Measurements from ENCODE around the gene SLC22A5.

Gene SLC22A5

DNA sequence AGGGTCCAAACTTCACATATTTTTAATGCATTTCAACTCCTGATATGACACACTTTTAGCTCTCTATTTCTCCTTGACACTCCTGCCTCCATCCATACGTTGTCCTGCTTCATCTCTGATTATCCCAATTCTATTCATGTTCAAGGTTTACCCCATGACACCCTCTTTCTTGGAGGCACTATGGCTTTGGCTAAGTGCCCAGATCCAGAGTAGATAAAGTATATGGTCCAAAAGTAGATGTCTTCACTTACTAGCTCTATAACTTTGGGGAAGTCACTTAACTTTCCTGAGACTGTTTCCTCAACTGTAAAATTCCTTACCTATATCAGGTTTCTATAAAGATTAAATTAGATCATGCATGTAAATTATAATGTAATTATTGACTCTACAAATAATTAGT is 36.1 kb downstream of the SLC22A5 start:
- WGBS, result 82% methylated on average over 1 of the region's 1 CpG
- Histone ChIP-seq H3K4ac (ENCODE audit: low read depth in 1 of 2, low read length in 2 of 2) (no peak overlapping the region), H3K79me1 (replicated peaks; ENCODE audit: low read length, poor library complexity, severe bottlenecking) (peaks cover 4% of the 10 kb centered on the region), H3K23ac (ENCODE audit: low read length in 2 of 2) (no peak overlapping the region), H2AFZ (ENCODE audit: low read depth, low read length) (no peak overlapping the region), H3K14ac (ENCODE audit: low read length in 2 of 2) (no peak overlapping the region), H2BK15ac (ENCODE audit: low read depth, poor library complexity, severe bottlenecking) (no peak overlapping the region), H2BK12ac (ENCODE audit: low read length in 2 of 2) (no peak overlapping the region), H2AK5ac (ENCODE audit: low read length, severe bottlenecking) (no peak overlapping the region), H3K4me3 (ENCODE audit: insufficient read depth in 1 of 2, low read depth in 1 of 2, low read length in 2 of 2) (no peak overlapping the region), H2BK5ac (ENCODE audit: low read depth, low read length, poor library complexity, severe bottlenecking) (no peak overlapping the region), H3K27ac (ENCODE audit: low read length, poor library complexity, severe bottlenecking) (no peak overlapping the region), H3K9ac (ENCODE audit: low read length) (no peak overlapping the region), H3K4me1 (ENCODE audit: control insufficient read depth, insufficient read depth, low read depth, low read length) (peaks cover 5% of the 10 kb centered on the region), H3K9me3 (ENCODE audit: control insufficient read depth, low read length) (no peaks in the 10 kb centered on the region), H2BK120ac (ENCODE audit: low read depth, low read length) (no peak overlapping the region), H4K8ac (ENCODE audit: low read length) (no peak overlapping the region), H3K36me3 (ENCODE audit: control insufficient read depth in 1 of 2, insufficient read depth in 2 of 2, low read depth in 1 of 2, low read length in 2 of 2) (no peaks in the 10 kb centered on the region), H4K91ac (ENCODE audit: low read length) (no peak overlapping the region), H3K18ac (ENCODE audit: low read depth in 1 of 2, low read length in 2 of 2) (no peak overlapping the region), H3K4me2 (ENCODE audit: low read length, poor library complexity, severe bottlenecking) (no peak overlapping the region), H3K27me3 (ENCODE audit: control insufficient read depth in 1 of 2, insufficient read depth in 1 of 2, low read length in 2 of 2) (no peaks in the 10 kb centered on the region)
- DNase-seq, result no peak

DNA sequence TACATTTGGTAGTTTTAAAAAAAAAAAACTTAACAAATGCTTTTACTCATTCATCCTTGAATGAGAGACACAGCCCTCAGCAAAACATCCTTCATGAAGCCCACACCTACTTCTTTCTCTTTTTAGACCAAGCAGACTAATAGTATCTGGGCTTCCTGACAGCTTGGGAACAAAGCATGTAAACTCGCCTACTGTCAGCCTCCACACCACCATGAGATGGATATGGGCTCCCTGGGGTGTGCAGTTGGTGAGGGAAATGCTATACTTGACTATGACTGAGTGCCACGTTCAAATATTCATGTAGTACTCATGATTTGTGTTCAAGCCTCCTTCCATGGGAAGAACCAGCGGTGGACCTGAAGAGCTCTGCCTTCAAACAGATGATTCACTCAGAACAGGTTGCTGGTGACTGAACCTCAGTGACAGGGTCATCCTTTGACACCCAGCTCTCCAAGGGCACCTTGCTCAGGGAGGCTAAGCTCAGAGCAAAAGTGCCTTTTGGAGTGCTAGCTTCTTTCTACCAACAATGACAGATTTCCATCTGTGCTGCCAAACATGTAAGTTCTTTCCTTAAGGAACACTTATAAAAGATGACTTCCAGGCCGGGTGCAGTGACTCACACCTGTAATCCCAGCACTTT is 36.8 kb downstream of the SLC22A5 start:
- H3K4me1 ChIP-seq (ENCODE audit: control insufficient read depth, insufficient read depth, low read depth, low read length), result peaks cover 9% of the 10 kb centered on the region
- no peak overlapping the region for H2AFZ ChIP-seq (ENCODE audit: low read depth, low read length)
- no peak overlapping the region for H3K23ac ChIP-seq (ENCODE audit: low read length in 2 of 2)
- no peaks in the 10 kb centered on the region for H3K9me3 ChIP-seq (ENCODE audit: control insufficient read depth, low read length)
- H3K4me3 ChIP-seq (ENCODE audit: insufficient read depth in 1 of 2, low read depth in 1 of 2, low read length in 2 of 2), result no peak overlapping the region
- no peak overlapping the region for H3K4ac ChIP-seq (ENCODE audit: low read depth in 1 of 2, low read length in 2 of 2)
- peaks cover 4% of the 10 kb centered on the region for H3K79me1 ChIP-seq (replicated peaks; ENCODE audit: low read length, poor library complexity, severe bottlenecking)
- H3K9ac ChIP-seq (ENCODE audit: low read length), result no peak overlapping the region
- no peak overlapping the region for H4K8ac ChIP-seq (ENCODE audit: low read length)
- H2BK120ac ChIP-seq (ENCODE audit: low read depth, low read length), result no peak overlapping the region
- H3K27me3 ChIP-seq (ENCODE audit: control insufficient read depth in 1 of 2, insufficient read depth in 1 of 2, low read length in 2 of 2), result no peaks in the 10 kb centered on the region
- H3K27ac ChIP-seq (ENCODE audit: low read length, poor library complexity, severe bottlenecking), result no peak overlapping the region
- H3K14ac ChIP-seq (ENCODE audit: low read length in 2 of 2), result no peak overlapping the region
- no peak overlapping the region for H2BK15ac ChIP-seq (ENCODE audit: low read depth, poor library complexity, severe bottlenecking)
- no peak overlapping the region for H2BK12ac ChIP-seq (ENCODE audit: low read length in 2 of 2)
- H3K18ac ChIP-seq (ENCODE audit: low read depth in 1 of 2, low read length in 2 of 2), result no peak overlapping the region
- no peak overlapping the region for H2AK5ac ChIP-seq (ENCODE audit: low read length, severe bottlenecking)
- no peak overlapping the region for H3K4me2 ChIP-seq (ENCODE audit: low read length, poor library complexity, severe bottlenecking)
- H3K36me3 ChIP-seq (ENCODE audit: control insufficient read depth in 1 of 2, insufficient read depth in 2 of 2, low read depth in 1 of 2, low read length in 2 of 2), result no peaks in the 10 kb centered on the region
- no peak overlapping the region for H2BK5ac ChIP-seq (ENCODE audit: low read depth, low read length, poor library complexity, severe bottlenecking)
- H4K91ac ChIP-seq (ENCODE audit: low read length), result no peak overlapping the region
- 77% methylated on average over 3 of the region's 4 CpGs for WGBS
- no peak for DNase-seq

DNA sequence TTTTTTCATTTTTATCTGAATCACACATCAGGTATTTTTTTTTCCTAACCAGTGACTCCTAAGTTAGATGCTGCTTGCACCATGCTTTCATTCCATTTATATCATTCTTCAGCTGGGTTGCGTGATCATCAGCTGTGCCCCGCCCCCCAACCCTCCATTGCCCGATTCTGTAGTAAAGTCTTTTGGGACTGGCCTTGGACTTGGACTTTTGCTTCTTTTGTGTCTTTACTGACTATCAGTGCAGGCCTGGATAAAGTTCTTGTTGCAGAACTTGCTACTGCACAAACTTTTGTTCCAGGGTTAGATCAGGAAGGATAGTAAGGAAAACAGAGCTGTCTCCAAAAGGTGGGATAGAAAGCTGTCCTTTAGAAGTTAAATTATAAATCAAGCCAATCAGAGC is 38.5 kb downstream of the SLC22A5 start:
- H3K36me3 ChIP-seq (ENCODE audit: control insufficient read depth in 1 of 2, insufficient read depth in 2 of 2, low read depth in 1 of 2, low read length in 2 of 2), result no peaks in the 10 kb centered on the region

DNA sequence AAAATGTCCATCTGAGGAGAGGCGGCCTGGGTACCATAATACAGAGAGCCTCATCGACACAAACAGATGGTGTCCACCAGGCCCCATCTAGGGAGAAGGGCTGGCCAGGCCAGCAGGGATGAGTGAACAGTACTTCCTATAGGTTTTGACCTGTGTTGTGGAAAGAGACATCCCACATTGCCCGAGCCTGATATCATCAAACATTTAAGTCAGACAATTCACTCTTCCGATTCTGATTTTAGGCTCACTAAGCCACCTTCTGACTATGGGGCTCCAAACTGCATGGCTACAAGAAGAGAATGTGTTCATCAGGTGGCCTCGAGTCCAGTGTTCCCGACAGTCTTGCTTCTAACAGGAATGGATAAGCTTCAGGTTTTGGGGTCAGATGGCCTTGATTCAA is 38.9 kb downstream of the SLC22A5 start:
- Histone ChIP-seq H2BK12ac (ENCODE audit: low read length in 2 of 2) (no peak overlapping the region), H2BK5ac (ENCODE audit: low read depth, low read length, poor library complexity, severe bottlenecking) (no peak overlapping the region), H3K14ac (ENCODE audit: low read length in 2 of 2) (no peak overlapping the region), H3K18ac (ENCODE audit: low read depth in 1 of 2, low read length in 2 of 2) (no peak overlapping the region), H3K9me3 (ENCODE audit: control insufficient read depth, low read length) (no peaks in the 10 kb centered on the region), H2AK5ac (ENCODE audit: low read length, severe bottlenecking) (no peak overlapping the region), H2AFZ (ENCODE audit: low read depth, low read length) (no peak overlapping the region), H2BK120ac (ENCODE audit: low read depth, low read length) (no peak overlapping the region), H3K79me1 (replicated peaks; ENCODE audit: low read length, poor library complexity, severe bottlenecking) (peaks cover 6% of the 10 kb centered on the region), H3K36me3 (ENCODE audit: control insufficient read depth in 1 of 2, insufficient read depth in 2 of 2, low read depth in 1 of 2, low read length in 2 of 2) (no peaks in the 10 kb centered on the region), H3K27ac (ENCODE audit: low read length, poor library complexity, severe bottlenecking) (no peak overlapping the region), H3K4me1 (ENCODE audit: control insufficient read depth, insufficient read depth, low read depth, low read length) (peaks cover 16% of the 10 kb centered on the region), H4K91ac (ENCODE audit: low read length) (no peak overlapping the region), H4K8ac (ENCODE audit: low read length) (no peak overlapping the region), H3K9ac (ENCODE audit: low read length) (no peak overlapping the region), H3K27me3 (ENCODE audit: control insufficient read depth in 1 of 2, insufficient read depth in 1 of 2, low read length in 2 of 2) (no peaks in the 10 kb centered on the region), H3K23ac (ENCODE audit: low read length in 2 of 2) (no peak overlapping the region), H3K4ac (ENCODE audit: low read depth in 1 of 2, low read length in 2 of 2) (no peak overlapping the region), H2BK15ac (ENCODE audit: low read depth, poor library complexity, severe bottlenecking) (no peak overlapping the region), H3K4me2 (ENCODE audit: low read length, poor library complexity, severe bottlenecking) (no peak overlapping the region), H3K4me3 (ENCODE audit: insufficient read depth in 1 of 2, low read depth in 1 of 2, low read length in 2 of 2) (no peak overlapping the region)
- no peak for DNase-seq
- 76% methylated on average over 6 of the region's 6 CpGs for WGBS

More for the DNA sequence above, 38.5 kb downstream of the SLC22A5 start:
- Histone ChIP-seq H4K8ac (ENCODE audit: low read length) (no peak overlapping the region), H3K4me2 (ENCODE audit: low read length, poor library complexity, severe bottlenecking) (no peak overlapping the region), H3K27ac (ENCODE audit: low read length, poor library complexity, severe bottlenecking) (no peak overlapping the region), H4K91ac (ENCODE audit: low read length) (no peak overlapping the region), H2AFZ (ENCODE audit: low read depth, low read length) (no peak overlapping the region), H3K14ac (ENCODE audit: low read length in 2 of 2) (no peak overlapping the region), H2BK5ac (ENCODE audit: low read depth, low read length, poor library complexity, severe bottlenecking) (no peak overlapping the region), H2AK5ac (ENCODE audit: low read length, severe bottlenecking) (no peak overlapping the region), H3K4ac (ENCODE audit: low read depth in 1 of 2, low read length in 2 of 2) (no peak overlapping the region), H3K23ac (ENCODE audit: low read length in 2 of 2) (no peak overlapping the region), H3K4me1 (ENCODE audit: control insufficient read depth, insufficient read depth, low read depth, low read length) (peaks cover 16% of the 10 kb centered on the region), H3K18ac (ENCODE audit: low read depth in 1 of 2, low read length in 2 of 2) (no peak overlapping the region), H3K27me3 (ENCODE audit: control insufficient read depth in 1 of 2, insufficient read depth in 1 of 2, low read length in 2 of 2) (no peaks in the 10 kb centered on the region), H3K79me1 (replicated peaks; ENCODE audit: low read length, poor library complexity, severe bottlenecking) (peaks cover 6% of the 10 kb centered on the region), H2BK12ac (ENCODE audit: low read length in 2 of 2) (no peak overlapping the region), H3K9me3 (ENCODE audit: control insufficient read depth, low read length) (no peaks in the 10 kb centered on the region), H2BK15ac (ENCODE audit: low read depth, poor library complexity, severe bottlenecking) (no peak overlapping the region), H2BK120ac (ENCODE audit: low read depth, low read length) (no peak overlapping the region), H3K9ac (ENCODE audit: low read length) (no peak overlapping the region), H3K4me3 (ENCODE audit: insufficient read depth in 1 of 2, low read depth in 1 of 2, low read length in 2 of 2) (no peak overlapping the region)
- 97% methylated on average over 3 of the region's 3 CpGs for WGBS
- no peak for DNase-seq

Measured in mesenchymal stem cell (in vitro differentiated cells and primary cell).